HL-60 (cell line): Measurements from ENCODE around the gene NCCRP1.

Experiments used
- DNase-seq, 2 experiments: peaks; one replicate each; pipeline ENCODE4 v3.0.0-alpha.2; 2010 to 2020; ENCODE audit warnings: low read depth in 1 of 2, low spot score in 1 of 2
- H3K27ac ChIP-seq: fragments of 250-450 bp; sonication (Bioruptor Pico); replicated peaks from 2 replicates; pipeline ENCODE4 v1.5.1; 2020; ENCODE audit warnings: mild to moderate bottlenecking, moderate library complexity
- H3K27me3 ChIP-seq: fragments of 250-450 bp; sonication (Bioruptor Pico); 2 replicates; pipeline ENCODE4 v1.5.1; 2021; ENCODE audit warnings: mild to moderate bottlenecking, moderate library complexity; ENCODE audit not compliant: insufficient read depth, poor library complexity, severe bottlenecking
- H3K4me3 ChIP-seq: replicated peaks from 2 replicates; pipeline ENCODE4 v1.5.1; 2011; ENCODE audit warnings: mild to moderate bottlenecking, control low read depth, low read length; ENCODE audit not compliant: insufficient read depth
- CTCF ChIP-seq: IDR thresholded peaks from one replicate; pipeline ENCODE4 v1.5.1; 2011; ENCODE audit warnings: low read length, control low read depth, inconsistent platforms; ENCODE audit not compliant: insufficient read depth
- GABPA ChIP-seq: IDR thresholded peaks from 2 replicates; pipeline ENCODE4 v1.6.1; 2012; ENCODE audit warnings: low read depth
- POLR2AphosphoS5 ChIP-seq: IDR thresholded peaks from 2 replicates; pipeline ENCODE4 v1.6.1; 2012; ENCODE audit warnings: low read depth
- REST ChIP-seq: IDR thresholded peaks from 2 replicates; pipeline ENCODE4 v1.6.1; 2012; ENCODE audit warnings: low read depth; ENCODE audit not compliant: insufficient replicate concordance
- SPI1 ChIP-seq: IDR thresholded peaks from 2 replicates; pipeline ENCODE4 v1.6.1; 2012; ENCODE audit warnings: low read depth, mild to moderate bottlenecking, borderline replicate concordance

NCCRP1 gene

GRCh38 chr19:39165857-39166256 lies 30.9 kb upstream of the NCCRP1 start:
- DNase-seq = no peak
- TF ChIP-seq POLR2AphosphoS5 (no peak), REST (no peak), GABPA (no peak), CTCF (no peak), SPI1 (no peak)
- Histone ChIP-seq H3K4me3 (no peak overlapping the region), H3K27ac (no peak overlapping the region), H3K27me3 (no peaks in the 10 kb centered on the region)

GRCh38 chr19:39166571-39167391 lies 30.0 kb upstream of the NCCRP1 start:
- DNase-seq = no peak
- TF ChIP-seq REST = no peak
- H3K4me3 ChIP-seq = no peak overlapping the region
- H3K27me3 ChIP-seq = no peaks in the 10 kb centered on the region
- no peak overlapping the region for H3K27ac ChIP-seq

GRCh38 chr19:39167461-39168257 lies 29.1 kb upstream of the NCCRP1 start:
- TF ChIP-seq REST (no peak), CTCF (no peak), SPI1 (no peak), GABPA (no peak), POLR2AphosphoS5 (no peak)
- DNase-seq = no peak
- no peak overlapping the region for H3K27ac ChIP-seq
- no peaks in the 10 kb centered on the region for H3K27me3 ChIP-seq
- no peak overlapping the region for H3K4me3 ChIP-seq
